GM21515 (cell line): ENCODE results near the gene SERPINB6.
"Not testable (repeated sequence)": the region's sequence is repeated elsewhere in the genome, so short reads cannot be mapped to it uniquely, and the experiment has no call there.

Experiments
- ATAC-seq: cut with Tn5 transposase; IDR thresholded peaks from one replicate; pipeline ENCODE4 v1.9.1; 2021; ENCODE audit not compliant: unreplicated experiment

SERPINB6 gene

GRCh38 chr6:2917065-2917464, 54.3 kb downstream of the SERPINB6 start:
- no peak for ATAC-seq

GRCh38 chr6:2916158-2916925, 55.0 kb downstream of the SERPINB6 start:
- no peak for ATAC-seq

GRCh38 chr6:2915150-2915549, 56.2 kb downstream of the SERPINB6 start:
- ATAC-seq: no peak

- ATAC-seq: no peak
Observed at GRCh38 chr6:2914318-2914660, 57.1 kb downstream of the SERPINB6 start.

GRCh38 chr6:2913621-2914317, 57.6 kb downstream of the SERPINB6 start:
- no peak for ATAC-seq

GRCh38 chr6:2911171-2911570, 60.2 kb downstream of the SERPINB6 start:
- ATAC-seq: peak; percentile 51

- no peak for ATAC-seq
Observed at GRCh38 chr6:2909718-2910117, 61.6 kb downstream of the SERPINB6 start.

- not testable (repeated sequence) for ATAC-seq
Observed at GRCh38 chr6:2909051-2909606, 62.2 kb downstream of the SERPINB6 start.

- not testable (repeated sequence) for ATAC-seq
Observed at GRCh38 chr6:2908516-2908915, 62.9 kb downstream of the SERPINB6 start.

- not testable (repeated sequence) for ATAC-seq
Observed at GRCh38 chr6:2903411-2904185, 67.8 kb downstream of the SERPINB6 start.

GRCh38 chr6:2901645-2902502, 69.5 kb downstream of the SERPINB6 start:
- ATAC-seq: not testable (repeated sequence)

- no peak for ATAC-seq
Observed at GRCh38 chr6:2900821-2901644, 70.3 kb downstream of the SERPINB6 start.

- ATAC-seq: no peak
Observed at GRCh38 chr6:2900221-2900807, 71.1 kb downstream of the SERPINB6 start.

GRCh38 chr6:2899596-2899995, 71.8 kb downstream of the SERPINB6 start:
- no peak for ATAC-seq
